ENCODE data around the gene TMEM190. TPM values are rescaled to one million over a fixed set of nuclear protein-coding genes. Genes with fewer than 3 reads are reported as not detected.

Gene TMEM190
- 1.6 to 2.7 TPM (median 1.8 TPM) in 5 replicates for total RNA-seq (2022; extraction: Qiagen RNA extraction; ENCODE audit: low read depth)

GRCh38 chr19:55376241-55376933 lies at the start of gene TMEM190:
TMEM190 (plus strand) TSS chr19:55376826; CDS start chr19:55376854, 28 bp downstream.

GRCh38 chr19:55339105-55339888 lies 37.3 kb upstream of the TMEM190 start, which contains the start of gene KMT5C:
KMT5C (plus strand) TSS chr19:55339876; CDS start chr19:55341937, 2,061 bp downstream.

GRCh38 chr19:55354698-55355212 lies 21.9 kb upstream of the TMEM190 start, which contains the start of gene COX6B2:
COX6B2 (minus strand) TSS chr19:55354719; CDS start chr19:55354521, 198 bp downstream.

GRCh38 chr19:55362990-55363716 lies 13.5 kb upstream of the TMEM190 start, which contains the start of gene GARIN5B:
GARIN5B (minus strand) TSS chr19:55363260; CDS start chr19:55363066, 194 bp downstream.

GRCh38 chr19:55370305-55370988 lies 6.2 kb upstream of the TMEM190 start, which contains the start of gene IL11:
IL11 (minus strand) TSS chr19:55370463; CDS start chr19:55370310, 153 bp downstream.

GRCh38 chr19:55384131-55384919 lies 7.7 kb downstream of the TMEM190 start, which contains the start of gene TMEM238:
TMEM238 (minus strand) TSS chr19:55384292; CDS start chr19:55384259, 33 bp downstream.

GRCh38 chr19:55385724-55386492 lies 9.3 kb downstream of the TMEM190 start, which contains the start of gene RPL28:
RPL28 (plus strand) TSS chr19:55385932; CDS start chr19:55386358, 426 bp downstream.

GRCh38 chr19:55407550-55407799 lies 30.8 kb downstream of the TMEM190 start, which contains the start of gene UBE2S:
UBE2S (minus strand) TSS chr19:55407788; CDS start chr19:55407589, 199 bp downstream.

Other genes starting within 250 kb of the TMEM190 start
- 115 to 148 TPM (median 126 TPM) in 5 replicates for gene TNNT1, start 227.6 kb upstream of the TMEM190 start, total RNA-seq (2022; extraction: Qiagen RNA extraction; ENCODE audit: low read depth)
- gene TNNI3, start 219.1 kb upstream of the TMEM190 start, total RNA-seq (2022; extraction: Qiagen RNA extraction; ENCODE audit: low read depth) = 6.7 to 8.9 TPM (median 7.7 TPM) in 5 replicates
- 5.2 to 7.2 TPM (median 6.9 TPM) in 5 replicates for gene DNAAF3, start 210.2 kb upstream of the TMEM190 start, total RNA-seq (2022; extraction: Qiagen RNA extraction; ENCODE audit: low read depth)
- gene SYT5, start 196.5 kb upstream of the TMEM190 start, total RNA-seq (2022; extraction: Qiagen RNA extraction; ENCODE audit: low read depth) = 3.0 to 4.6 TPM (median 3.5 TPM) in 5 replicates
- gene PTPRH, start 167.3 kb upstream of the TMEM190 start, total RNA-seq (2022; extraction: Qiagen RNA extraction; ENCODE audit: low read depth) = 2.9 to 6.6 TPM (median 5.6 TPM) in 5 replicates
- 2.7 to 6.3 TPM (median 5.5 TPM) in 5 replicates for gene TMEM86B, start 148.1 kb upstream of the TMEM190 start, total RNA-seq (2022; extraction: Qiagen RNA extraction; ENCODE audit: low read depth)
- 98.6 to 127 TPM (median 124 TPM) in 5 replicates for gene PPP6R1, start 117.8 kb upstream of the TMEM190 start, total RNA-seq (2022; extraction: Qiagen RNA extraction; ENCODE audit: low read depth)
- 118 to 146 TPM (median 136 TPM) in 5 replicates for gene HSPBP1, start 96.7 kb upstream of the TMEM190 start, total RNA-seq (2022; extraction: Qiagen RNA extraction; ENCODE audit: low read depth)
- gene BRSK1, start 92.8 kb upstream of the TMEM190 start, total RNA-seq (2022; extraction: Qiagen RNA extraction; ENCODE audit: low read depth) = 4.3 to 6.1 TPM (median 5.0 TPM) in 5 replicates
- gene TMEM150B, start 51.5 kb upstream of the TMEM190 start, total RNA-seq (2022; extraction: Qiagen RNA extraction; ENCODE audit: low read depth) = 0.06 to 0.27 TPM (median 0.19 TPM) in 3 of 5 replicates, not detected in the others
- gene KMT5C, start 37.0 kb upstream of the TMEM190 start, total RNA-seq (2022; extraction: Qiagen RNA extraction; ENCODE audit: low read depth) = 8.1 to 12.2 TPM (median 10.3 TPM) in 5 replicates
- 0.83 to 1.5 TPM (median 1.1 TPM) in 5 replicates for gene COX6B2, start 22.1 kb upstream of the TMEM190 start, total RNA-seq (2022; extraction: Qiagen RNA extraction; ENCODE audit: low read depth)
- 0.10 to 0.25 TPM (median 0.17 TPM) in 4 of 5 replicates, not detected in the other for gene GARIN5B, start 13.6 kb upstream of the TMEM190 start, total RNA-seq (2022; extraction: Qiagen RNA extraction; ENCODE audit: low read depth)
- gene IL11, start 6.4 kb upstream of the TMEM190 start, total RNA-seq (2022; extraction: Qiagen RNA extraction; ENCODE audit: low read depth) = 79.7 to 115 TPM (median 99.1 TPM) in 5 replicates
- 1.9 to 9.5 TPM (median 8.1 TPM) in 5 replicates for gene TMEM238, start 7.5 kb downstream of the TMEM190 start, total RNA-seq (2022; extraction: Qiagen RNA extraction; ENCODE audit: low read depth)
- 2,575 to 3,038 TPM (median 2,861 TPM) in 5 replicates for gene RPL28, start 9.1 kb downstream of the TMEM190 start, total RNA-seq (2022; extraction: Qiagen RNA extraction; ENCODE audit: low read depth)
- 280 to 580 TPM (median 470 TPM) in 5 replicates for gene UBE2S, start 31.0 kb downstream of the TMEM190 start, total RNA-seq (2022; extraction: Qiagen RNA extraction; ENCODE audit: low read depth)
- not detected in 5 replicates for gene SHISA7, start 66.5 kb downstream of the TMEM190 start, total RNA-seq (2022; extraction: Qiagen RNA extraction; ENCODE audit: low read depth)
- 56.5 to 68.3 TPM (median 61.0 TPM) in 5 replicates for gene ISOC2, start 84.8 kb downstream of the TMEM190 start, total RNA-seq (2022; extraction: Qiagen RNA extraction; ENCODE audit: low read depth)
- gene C19orf85, start 87.9 kb downstream of the TMEM190 start, total RNA-seq (2022; extraction: Qiagen RNA extraction; ENCODE audit: low read depth) = not detected in 5 replicates
- gene ZNF628, start 99.8 kb downstream of the TMEM190 start, total RNA-seq (2022; extraction: Qiagen RNA extraction; ENCODE audit: low read depth) = 4.3 to 9.6 TPM (median 8.8 TPM) in 5 replicates
- 40.9 to 61.3 TPM (median 58.0 TPM) in 5 replicates for gene NAT14, start 108.4 kb downstream of the TMEM190 start, total RNA-seq (2022; extraction: Qiagen RNA extraction; ENCODE audit: low read depth)
- gene SSC5D, start 111.6 kb downstream of the TMEM190 start, total RNA-seq (2022; extraction: Qiagen RNA extraction; ENCODE audit: low read depth) = 0.38 to 1.5 TPM (median 0.61 TPM) in 5 replicates
- gene SBK2, start 160.3 kb downstream of the TMEM190 start, total RNA-seq (2022; extraction: Qiagen RNA extraction; ENCODE audit: low read depth) = 1.8 to 3.1 TPM (median 2.5 TPM) in 5 replicates
- gene SBK3, start 168.7 kb downstream of the TMEM190 start, total RNA-seq (2022; extraction: Qiagen RNA extraction; ENCODE audit: low read depth) = 1.8 to 2.7 TPM (median 2.3 TPM) in 5 replicates
- gene ZNF579, start 204.0 kb downstream of the TMEM190 start, total RNA-seq (2022; extraction: Qiagen RNA extraction; ENCODE audit: low read depth) = 16.1 to 35.4 TPM (median 25.5 TPM) in 5 replicates
- gene FIZ1, start 222.7 kb downstream of the TMEM190 start, total RNA-seq (2022; extraction: Qiagen RNA extraction; ENCODE audit: low read depth) = 17.5 to 27.0 TPM (median 25.5 TPM) in 5 replicates
- 14.0 to 19.4 TPM (median 18.4 TPM) in 5 replicates for gene ZNF524, start 223.5 kb downstream of the TMEM190 start, total RNA-seq (2022; extraction: Qiagen RNA extraction; ENCODE audit: low read depth)
- gene ZNF865, start 228.8 kb downstream of the TMEM190 start, total RNA-seq (2022; extraction: Qiagen RNA extraction; ENCODE audit: low read depth) = 7.9 to 14.8 TPM (median 13.3 TPM) in 5 replicates
- gene ZNF784, start 247.7 kb downstream of the TMEM190 start, total RNA-seq (2022; extraction: Qiagen RNA extraction; ENCODE audit: low read depth) = 5.4 to 6.6 TPM (median 6.3 TPM) in 5 replicates